Measurements from ENCODE around the gene LEAP2. TPM values are rescaled to one million over a fixed set of nuclear protein-coding genes. Genes with fewer than 3 reads are reported as not detected.

Gene LEAP2
- total and polyA plus RNA-seq, 12 donors: 0.49 to 3.9 (median 0.92) TPM

DNA sequence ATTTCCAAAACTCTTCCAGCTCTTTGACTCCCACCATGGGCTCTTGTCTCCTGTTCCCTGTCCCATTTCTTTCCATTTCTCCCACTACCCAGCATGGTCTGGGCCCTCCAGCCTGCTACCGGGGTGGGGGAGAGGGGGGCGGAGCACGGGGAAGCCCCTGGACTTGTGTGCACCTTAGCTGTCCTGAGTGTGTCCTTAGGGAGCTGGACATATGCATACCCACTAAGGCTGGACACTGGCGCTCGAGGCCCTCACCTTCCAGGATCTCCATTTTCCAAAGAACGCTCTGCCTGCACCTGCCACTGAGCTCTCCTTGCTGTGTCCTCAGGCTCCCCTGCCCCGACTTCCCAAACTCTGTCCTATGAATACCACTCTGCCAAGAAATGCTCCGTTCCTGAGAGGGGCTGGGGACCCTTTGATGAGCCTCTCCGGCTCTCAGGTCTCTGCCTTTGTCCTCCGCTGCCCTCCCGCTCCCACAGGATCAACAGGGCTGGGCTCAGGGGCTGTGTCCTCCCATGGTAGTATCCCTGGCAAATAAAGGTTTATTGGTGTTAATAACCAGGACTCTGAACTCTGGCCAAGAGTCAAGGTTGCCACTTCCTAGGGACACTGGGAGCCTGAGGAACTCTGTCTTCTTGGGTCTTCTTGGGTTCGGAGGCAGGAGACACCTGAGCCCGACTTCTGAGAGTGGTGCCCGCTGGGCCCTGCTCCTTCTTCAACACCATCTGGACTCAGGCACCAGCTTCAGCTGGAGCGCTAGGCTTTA, 42.2 kb upstream of the LEAP2 start:
- H3K36me3 ChIP-seq: no peaks in the 10 kb centered on the region
- peak overlapping the region in 9 of 10 donors; percentile 46 to 89 (median 77) for H3K4me3 ChIP-seq
- intact Hi-C loops (cut with DNase I): loop anchor here in 9 of 10 donors (2.0 to 10.0 kb wide), 5 partner anchors 36 to 214 kb away; partner anchors contain the start of genes GDF9 (in 8 of the 9) and UQCRQ (in 8 of the 9)
- peaks cover 6 to 31% (median 15%) of the 10 kb centered on the region in 9 donors for H3K4me1 ChIP-seq
- H3K27ac ChIP-seq: peak overlapping the region in 9 of 10 donors; percentile 75 to 92 (median 86)
- WGBS, 2 donors: 83 to 93% methylated on average over 15 of the region's 15 CpGs
- H3K27me3 ChIP-seq: peaks cover 0 to 49% (median 0%) of the 10 kb centered on the region in 7 donors
- no peak for TF ChIP-seq CTCF (IDR thresholded peaks at IDR 0.05)
- no peak for ATAC-seq
- DNase-seq: no peak
- H3K9me3 ChIP-seq: no peaks in the 10 kb centered on the region

DNA sequence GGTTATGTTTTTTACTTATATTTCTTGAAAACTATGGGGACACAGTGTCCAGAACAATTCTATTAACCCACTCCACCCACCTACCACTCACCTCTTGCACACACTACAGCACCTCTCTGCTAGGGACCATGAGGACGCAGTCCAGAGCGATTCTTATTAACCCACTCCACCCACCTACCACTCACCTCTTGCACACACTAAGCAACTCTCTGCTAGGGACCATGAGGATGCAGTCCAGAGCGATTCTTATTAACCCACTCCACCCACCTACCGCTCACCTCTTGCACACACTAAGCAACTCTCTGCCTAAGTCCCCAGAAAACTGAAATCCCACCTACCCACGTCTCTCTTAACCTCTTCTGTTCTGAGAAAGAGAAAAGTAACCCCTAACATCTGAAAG, 40.9 kb upstream of the LEAP2 start:
- Histone ChIP-seq H3K27me3 (peaks cover 0 to 38% (median 0%) of the 10 kb centered on the region in 7 donors), H3K9me3 (no peaks in the 10 kb centered on the region), H3K4me3 (no peak overlapping the region), H3K36me3 (no peaks in the 10 kb centered on the region), H3K27ac (no peak overlapping the region), H3K4me1 (peaks cover 6 to 24% (median 12%) of the 10 kb centered on the region in 9 donors)
- TF ChIP-seq CTCF (IDR thresholded peaks at IDR 0.05): no peak
- intact Hi-C loops (cut with DNase I): loop anchor here in 8 of 10 donors (5.0 to 10.0 kb wide), 3 partner anchors 35 to 212 kb away; partner anchors contain the start of genes GDF9 (in 7 of the 8) and UQCRQ (in 7 of the 8)
- ATAC-seq: no peak
- DNase-seq: no peak
- WGBS, 2 donors: 90 to 96% methylated on average over 5 of the region's 5 CpGs

GRCh38 chr5:132834057-132834456, 39.4 kb upstream of the LEAP2 start:
- Histone ChIP-seq H3K36me3 (no peaks in the 10 kb centered on the region), H3K27me3 (peaks cover 0 to 23% (median 0%) of the 10 kb centered on the region in 7 donors), H3K4me3 (no peak overlapping the region), H3K9me3 (no peaks in the 10 kb centered on the region), H3K4me1 (peaks cover 6 to 25% (median 11%) of the 10 kb centered on the region in 9 donors), H3K27ac (no peak overlapping the region)
- no peak for TF ChIP-seq CTCF (IDR thresholded peaks at IDR 0.05)
- no peak for DNase-seq
- ATAC-seq: no peak
- intact Hi-C loops (cut with DNase I): loop anchor here in 8 of 10 donors (5.0 to 10.0 kb wide), 3 partner anchors 33 to 211 kb away; partner anchors contain the start of genes GDF9 (in 7 of the 8) and UQCRQ (in 7 of the 8)
- 98 to 100% methylated on average over 3 of the region's 3 CpGs for WGBS, 2 donors

- no peak for TF ChIP-seq CTCF (IDR thresholded peaks at IDR 0.05)
- DNase-seq: no peak
- Histone ChIP-seq H3K4me1 (peaks cover 0 to 27% (median 7%) of the 10 kb centered on the region in 9 donors), H3K4me3 (no peak overlapping the region), H3K27me3 (no peaks in the 10 kb centered on the region), H3K9me3 (no peaks in the 10 kb centered on the region), H3K36me3 (no peaks in the 10 kb centered on the region), H3K27ac (no peak overlapping the region)
- WGBS, 2 donors: 100% methylated on average over 1 of the region's 1 CpG
- intact Hi-C loops (cut with DNase I): loop anchor here in 1 of 10 donors (10.0 kb wide), 1 partner anchor 208 kb away; no protein-coding TSS in a partner anchor
- ATAC-seq: no peak
Observed at GRCh38 chr5:132836852-132837251, 36.6 kb upstream of the LEAP2 start.
